Adrenal gland (tissue), 12 donors: ENCODE data around the gene PIP5KL1. TPM values are rescaled to one million over a fixed set of nuclear protein-coding genes. Genes with fewer than 3 reads are reported as not detected.

Source experiments
- DNase-seq, 7 donors: peaks; one replicate each; pipeline ENCODE4 v3.0.0-alpha.2; 2019 to 2020
- H3K27ac ChIP-seq, 5 donors: fragments of 200-600 bp; sonication (generic) in 4 of 5; 1 replicate in 3 of 5; 2 replicates in 2 of 5; pipeline versions ENCODE4 v1.5.1 to v1.8.0; 2016 to 2020; ENCODE audit warnings: mild to moderate bottlenecking in 1 of 5
- H3K27me3 ChIP-seq: fragments of 200-600 bp; 2 replicates; pipeline ENCODE4 v1.8.0; 2021
- H3K36me3 ChIP-seq, 2 donors: fragments of 200-600 bp; replicated peaks in 1 of 2; 1 replicate in 1 of 2; 2 replicates in 1 of 2; pipeline versions ENCODE4 v1.5.1 to v1.8.0; 2018 to 2022
- H3K4me1 ChIP-seq, 2 donors: fragments of 200-600 bp; replicated peaks in 1 of 2; 1 replicate in 1 of 2; 2 replicates in 1 of 2; pipeline versions ENCODE4 v1.5.1 to v1.8.0; 2018 to 2021
- H3K4me3 ChIP-seq, 4 donors: fragments of 200-600 bp; sonication (generic) in 3 of 4; one replicate each; pipeline ENCODE4 v1.5.1; 2016 to 2018
- H3K9me3 ChIP-seq, 3 donors: fragments of 200-600 bp; sonication (generic) in 1 of 3; replicated peaks in 1 of 3; 1 replicate in 2 of 3; 2 replicates in 1 of 3; pipeline versions ENCODE4 v1.5.1 to v1.8.0; 2016 to 2021
- POLR2A ChIP-seq, 2 donors: fragments of 450-650 bp; IDR thresholded peaks; one replicate each; pipeline ENCODE4 v1.6.1; 2017; ENCODE audit warnings: antibody characterized with exemption in 2 of 2, mild to moderate bottlenecking in 2 of 2, moderate library complexity in 1 of 2
- WGBS, 4 donors: extraction: QIAGEN DNeasy Blood & Tissue Kit in 2 of 4; methylation state at CpG; one replicate each; pipeline versions ENCODE4 v1.1.5 to v1.1.7; 2013 to 2017; 5-methylcytosine and 5-hydroxymethylcytosine counted together
- intact Hi-C, 2 donors: fragments of 100-400 bp; cut with DNase I; formaldehyde crosslinking; loops; one replicate each; pipeline versions ENCODE4 v1.14.1 to v1.15.0; 2022 to 2023
- polyA plus RNA-seq, 3 donors: library from polyadenylated mRNA; stranded (reverse); fragments of 200-250 nt in 2 of 3; fragments of 350-450 nt in 1 of 3; fragmentation: Illumina TruSeq in 1 of 3; extraction: RNeasy Lipid Tissue Mini Kit (QIAGEN cat#74804) in 1 of 3; gene quantifications; one replicate each; pipeline ENCODE4 v1.2.3, GENCODE V29; 2013 to 2014
- total RNA-seq, 9 donors: library from RNA; depleted of rRNA in 4 of 9; stranded (reverse); fragments of >200 nt in 4 of 9; fragments of 120-200 nt in 1 of 9; fragmentation: NEBNext Ultra II Directional in 1 of 9; extraction: Animal tissue kit (Norgen Biotek cat#: 25700) in 1 of 9; gene quantifications; one replicate each; pipeline versions ENCODE4 v1.1.0 to v1.2.4, GENCODE V29; 2013 to 2023
- TF ChIP-seq, protein P1 (sequence below), 6 experiments: fragments of 450-650 bp in 4 of 6; fragments of 200-600 bp in 2 of 6; sonication (generic) in 1 of 6; IDR thresholded peaks; 1 replicate in 5 of 6; 2 replicates in 1 of 6; pipeline versions ENCODE4 v1.5.1 to v1.8.0; 2016 to 2021; ENCODE audit warnings: antibody characterized with exemption in 6 of 6, mild to moderate bottlenecking in 2 of 6, moderate library complexity in 1 of 6
- donor health status: healthy with polysubstance abuse.
- donor health status: Bipolar disorder and iron deficiency.
- donor health status: DM: yes; HTN: yes; CAD: no.
- donor health status: DM: no; HTN: no; CAD: no.
- donor health status: DM: no; HTN: no; CAD: no.
- donor health status: DM: yes; HTN: yes; CAD: no.

PIP5KL1 gene
- total and polyA plus RNA-seq, 12 donors: 0.19 to 2.3 (median 0.83) TPM; not detected in 3

DNA sequence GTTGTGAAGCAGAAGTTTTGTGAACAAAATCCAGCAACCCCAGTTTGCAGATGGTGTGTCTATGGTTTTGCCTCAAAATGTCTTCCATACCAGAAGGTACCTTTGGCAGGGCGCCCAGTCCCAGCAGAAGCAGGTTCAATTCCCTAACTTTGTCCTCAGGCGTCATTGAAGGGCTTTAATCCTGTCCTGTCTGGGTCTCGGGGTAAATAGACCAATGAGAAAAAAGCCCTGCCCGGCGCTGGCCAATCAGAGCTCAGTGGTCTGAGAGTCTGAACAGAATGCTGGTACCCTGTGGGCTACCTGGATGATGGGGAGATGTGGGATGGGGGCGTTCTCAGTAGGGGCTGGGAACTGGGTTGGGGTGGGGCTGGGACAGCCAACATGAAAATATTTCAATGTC lies 7.5 kb downstream of the PIP5KL1 start:
- WGBS, 4 donors: 48 to 56% (median 52%) methylated on average over 6 of the region's 6 CpGs
- TF ChIP-seq POLR2A (IDR thresholded peaks at IDR 0.05): no peak
- TF ChIP-seq, protein P1, sequence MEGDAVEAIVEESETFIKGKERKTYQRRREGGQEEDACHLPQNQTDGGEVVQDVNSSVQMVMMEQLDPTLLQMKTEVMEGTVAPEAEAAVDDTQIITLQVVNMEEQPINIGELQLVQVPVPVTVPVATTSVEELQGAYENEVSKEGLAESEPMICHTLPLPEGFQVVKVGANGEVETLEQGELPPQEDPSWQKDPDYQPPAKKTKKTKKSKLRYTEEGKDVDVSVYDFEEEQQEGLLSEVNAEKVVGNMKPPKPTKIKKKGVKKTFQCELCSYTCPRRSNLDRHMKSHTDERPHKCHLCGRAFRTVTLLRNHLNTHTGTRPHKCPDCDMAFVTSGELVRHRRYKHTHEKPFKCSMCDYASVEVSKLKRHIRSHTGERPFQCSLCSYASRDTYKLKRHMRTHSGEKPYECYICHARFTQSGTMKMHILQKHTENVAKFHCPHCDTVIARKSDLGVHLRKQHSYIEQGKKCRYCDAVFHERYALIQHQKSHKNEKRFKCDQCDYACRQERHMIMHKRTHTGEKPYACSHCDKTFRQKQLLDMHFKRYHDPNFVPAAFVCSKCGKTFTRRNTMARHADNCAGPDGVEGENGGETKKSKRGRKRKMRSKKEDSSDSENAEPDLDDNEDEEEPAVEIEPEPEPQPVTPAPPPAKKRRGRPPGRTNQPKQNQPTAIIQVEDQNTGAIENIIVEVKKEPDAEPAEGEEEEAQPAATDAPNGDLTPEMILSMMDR (IDR thresholded peaks at IDR 0.05): no peak
- intact Hi-C loops: loop anchor here (5.0 to 10.0 kb wide), 4 partner anchors 186 to 418 kb away; partner anchors contain the start of gene TOR2A (in 1 of the 2)
- Histone ChIP-seq H3K4me1 (peaks cover 18 to 40% of the 10 kb centered on the region in 2 donors), H3K27ac (no peak overlapping the region), H3K36me3 (no peaks in the 10 kb centered on the region), H3K27me3 (peaks cover 27% of the 10 kb centered on the region), H3K9me3 (no peaks in the 10 kb centered on the region), H3K4me3 (no peak overlapping the region)
- no peak for DNase-seq

GRCh38 chr9:127921557-127922120 lies 8.9 kb downstream of the PIP5KL1 start:
- Histone ChIP-seq H3K27ac (no peak overlapping the region), H3K27me3 (peaks cover 13% of the 10 kb centered on the region), H3K4me3 (no peak overlapping the region), H3K9me3 (no peaks in the 10 kb centered on the region), H3K36me3 (no peaks in the 10 kb centered on the region), H3K4me1 (peaks cover 13 to 37% of the 10 kb centered on the region in 2 donors)
- TF ChIP-seq, protein P1 (IDR thresholded peaks at IDR 0.05): peak; percentile 92 to 97 (median 95)
- no peak for TF ChIP-seq POLR2A (IDR thresholded peaks at IDR 0.05)
- DNase-seq: peak; percentile 61 to 87 (median 76)
- 3 to 14% (median 9%) methylated on average over 14 to 45 of the region's 45 CpGs for WGBS, 4 donors
- intact Hi-C loops: loop anchor here (5.0 to 10.0 kb wide), 4 partner anchors 184 to 417 kb away; partner anchors contain the start of gene TOR2A (in 1 of the 2)

DNA sequence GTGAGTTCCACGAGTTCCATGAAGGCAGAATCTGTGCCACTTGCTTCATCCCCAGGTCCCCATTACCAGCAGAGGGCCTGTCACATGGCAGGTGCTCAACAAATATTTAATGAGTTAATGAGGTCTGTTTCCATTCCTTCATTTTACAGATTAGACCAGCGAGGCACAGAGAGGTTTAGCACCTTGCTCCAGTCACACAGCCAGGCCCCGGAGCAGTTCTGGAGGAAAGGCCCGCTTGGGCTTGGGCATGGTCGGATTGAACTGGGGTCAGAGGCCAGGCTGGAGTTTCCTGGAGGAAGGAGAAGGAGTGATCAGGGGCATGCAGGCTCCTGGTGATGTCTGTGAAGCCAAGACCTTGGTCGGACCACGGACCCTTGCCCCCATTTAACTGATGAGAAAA lies 9.8 kb downstream of the PIP5KL1 start:
- peaks cover 5% of the 10 kb centered on the region for H3K27me3 ChIP-seq
- no peak for DNase-seq
- TF ChIP-seq POLR2A (IDR thresholded peaks at IDR 0.05): no peak
- TF ChIP-seq, protein P1 (IDR thresholded peaks at IDR 0.05): no peak
- peaks cover 14 to 44% of the 10 kb centered on the region in 2 donors for H3K4me1 ChIP-seq
- 81 to 88% (median 85%) methylated on average over 7 of the region's 7 CpGs for WGBS, 4 donors
- H3K27ac ChIP-seq: no peak overlapping the region
- no peak overlapping the region for H3K4me3 ChIP-seq
- H3K36me3 ChIP-seq: no peaks in the 10 kb centered on the region
- intact Hi-C loops: loop anchor here (5.0 to 10.0 kb wide), 4 partner anchors 183 to 416 kb away; partner anchors contain the start of gene TOR2A (in 1 of the 2)
- H3K9me3 ChIP-seq: no peaks in the 10 kb centered on the region

- peaks cover 24 to 56% of the 10 kb centered on the region in 2 donors for H3K4me1 ChIP-seq
- peak; percentile 90 to 99 (median 99) for DNase-seq
- WGBS, 4 donors: 9 to 21% (median 17%) methylated on average over 6 to 8 of the region's 8 CpGs
- H3K9me3 ChIP-seq: no peaks in the 10 kb centered on the region
- intact Hi-C loops: no loop called here
- H3K4me3 ChIP-seq: no peak overlapping the region
- H3K27ac ChIP-seq: peak overlapping the region; percentile 46 to 90 (median 78)
- TF ChIP-seq, protein P1 (IDR thresholded peaks at IDR 0.05): no peak
- no peak for TF ChIP-seq POLR2A (IDR thresholded peaks at IDR 0.05)
- H3K36me3 ChIP-seq: no peaks in the 10 kb centered on the region
- H3K27me3 ChIP-seq: no peaks in the 10 kb centered on the region
Measured at GRCh38 chr9:127919253-127919815, 11.2 kb downstream of the PIP5KL1 start.
